ENCODE measurements around the gene NDUFS6.

NDUFS6 gene

GRCh38 chr5:1767524-1768282, 33.5 kb upstream of the NDUFS6 start:
- no peak for DNase-seq

GRCh38 chr5:1768283-1769000, 32.8 kb upstream of the NDUFS6 start:
- DNase-seq: no peak

- DNase-seq: no peak
These were observed 32.1 kb upstream of the NDUFS6 start for GRCh38 chr5:1769017-1769640.

GRCh38 chr5:1769752-1770442, 31.3 kb upstream of the NDUFS6 start:
- DNase-seq: no peak

GRCh38 chr5:1770443-1770802, 30.8 kb upstream of the NDUFS6 start:
- no peak for DNase-seq

- DNase-seq: no peak
These were observed 29.8 kb upstream of the NDUFS6 start for GRCh38 chr5:1771149-1772065.

- DNase-seq: peak; percentile 6
These were observed 28.6 kb upstream of the NDUFS6 start for GRCh38 chr5:1772634-1773033.

- DNase-seq: no peak
These were observed 24.4 kb upstream of the NDUFS6 start for GRCh38 chr5:1776831-1777230.

- no peak for DNase-seq
These were observed 23.7 kb upstream of the NDUFS6 start for GRCh38 chr5:1777281-1778137.

- DNase-seq: no peak
These were observed 22.8 kb upstream of the NDUFS6 start for GRCh38 chr5:1778138-1779020.

- no peak for DNase-seq
These were observed 22.1 kb upstream of the NDUFS6 start for GRCh38 chr5:1779021-1779680.

GRCh38 chr5:1779782-1780613, 21.2 kb upstream of the NDUFS6 start:
- no peak for DNase-seq

- no peak for DNase-seq
These were observed 20.6 kb upstream of the NDUFS6 start for GRCh38 chr5:1780614-1780930.

GRCh38 chr5:1781107-1781506, 20.1 kb upstream of the NDUFS6 start:
- DNase-seq: no peak

GRCh38 chr5:1781726-1782384, 19.4 kb upstream of the NDUFS6 start:
- DNase-seq: no peak

- DNase-seq: no peak
These were observed 18.6 kb upstream of the NDUFS6 start for GRCh38 chr5:1782385-1783215.

GRCh38 chr5:1783216-1783554, 18.0 kb upstream of the NDUFS6 start:
- DNase-seq: peak; percentile 7
